ENCODE measurements around the gene MCHR1. TPM values are rescaled to one million over a fixed set of nuclear protein-coding genes. Genes with fewer than 3 reads are reported as not detected.

The MCHR1 gene
- polyA plus RNA-seq, 1 experiment, result 1.1 TPM

Other genes with a start within 250 kb of the MCHR1 start
- 6.4 and 8.9 TPM in 2 replicates for gene MRTFA, start 42.8 kb upstream of the MCHR1 start, polyA plus RNA-seq (2011; rRNA removed)
- 16.7 and 26.0 TPM in 2 replicates for gene SLC25A17, start 139.9 kb downstream of the MCHR1 start, polyA plus RNA-seq (2011; rRNA removed)
- 90.7 and 145 TPM in 2 replicates for gene ST13, start 177.2 kb downstream of the MCHR1 start, polyA plus RNA-seq (2011; rRNA removed)
- 21.9 and 25.8 TPM in 2 replicates for gene XPNPEP3, start 177.7 kb downstream of the MCHR1 start, polyA plus RNA-seq (2011; rRNA removed)
- gene DNAJB7, start 182.6 kb downstream of the MCHR1 start, polyA plus RNA-seq (2011; rRNA removed), result not detected in 2 replicates

All from BJ (cell line).